HG03025 (cell line): ENCODE measurements around the gene ABCG2.

Source experiments
- ATAC-seq: cut with Tn5 transposase; IDR thresholded peaks from one replicate; pipeline ENCODE4 v1.9.1; 2021; ENCODE audit warnings: mild to moderate bottlenecking, moderate library complexity; ENCODE audit not compliant: unreplicated experiment, low FRiP score

Gene ABCG2

DNA sequence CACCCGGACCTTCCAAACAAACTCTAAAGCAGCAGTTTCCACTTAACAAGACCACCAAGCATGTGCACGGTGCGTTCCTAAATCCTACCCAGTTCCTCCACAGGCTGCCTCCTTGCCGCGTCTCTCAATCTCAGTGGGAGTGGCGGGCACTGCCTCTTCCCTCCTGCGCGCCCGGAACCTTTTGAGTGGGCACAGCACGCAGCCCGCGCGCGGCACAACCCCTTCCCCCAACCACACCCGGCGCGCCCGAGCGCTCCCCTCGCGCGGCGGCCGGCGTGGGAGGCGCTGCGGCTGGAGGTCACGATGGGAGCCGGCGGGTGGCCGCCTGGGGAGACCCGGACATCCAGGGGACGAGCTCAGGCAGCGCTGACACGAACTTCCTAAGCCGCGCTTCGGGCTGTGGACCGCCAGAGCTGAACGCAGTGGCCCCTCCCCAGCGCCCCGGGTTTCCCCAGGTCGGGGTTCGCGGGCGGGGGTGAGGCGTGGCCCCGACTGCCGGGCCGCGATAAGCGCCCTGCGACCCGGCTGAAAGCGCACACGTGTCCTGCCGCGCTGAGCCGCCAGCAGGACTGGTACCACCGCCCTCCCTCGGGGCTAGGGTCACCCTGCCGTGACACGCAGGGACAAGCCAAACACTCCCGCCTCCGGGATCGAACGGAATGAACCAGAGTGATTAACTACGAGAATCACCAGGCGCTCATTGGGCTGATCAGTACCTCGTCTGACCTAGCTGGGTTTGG is at the start of gene ABCG2:
Gene ABCG2 (minus strand): TSS at position 151 of the 740 bp plus-strand sequence. CDS start 18,644 bp downstream, outside the sequence.
- ATAC-seq, result peak; percentile 50

DNA sequence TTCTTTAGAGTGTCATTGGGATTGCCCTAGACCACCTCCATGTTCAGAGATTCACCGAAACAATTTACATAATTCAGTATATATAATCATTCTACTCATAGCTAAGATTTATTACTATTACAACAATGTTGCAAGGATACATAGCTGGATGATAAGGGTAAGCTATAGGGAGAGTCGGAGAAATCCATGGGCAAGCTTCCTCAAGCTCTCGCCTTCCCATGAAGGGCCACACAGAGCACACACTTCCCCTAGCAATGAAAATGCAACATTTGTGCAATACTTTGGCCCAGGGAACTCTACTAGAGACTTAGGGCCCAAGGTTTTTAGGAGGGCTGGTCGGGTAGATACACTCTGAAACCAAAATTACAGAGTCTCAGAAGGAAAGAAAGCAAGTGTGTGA is 49.7 kb upstream of the ABCG2 start:
- ATAC-seq, result no peak

DNA sequence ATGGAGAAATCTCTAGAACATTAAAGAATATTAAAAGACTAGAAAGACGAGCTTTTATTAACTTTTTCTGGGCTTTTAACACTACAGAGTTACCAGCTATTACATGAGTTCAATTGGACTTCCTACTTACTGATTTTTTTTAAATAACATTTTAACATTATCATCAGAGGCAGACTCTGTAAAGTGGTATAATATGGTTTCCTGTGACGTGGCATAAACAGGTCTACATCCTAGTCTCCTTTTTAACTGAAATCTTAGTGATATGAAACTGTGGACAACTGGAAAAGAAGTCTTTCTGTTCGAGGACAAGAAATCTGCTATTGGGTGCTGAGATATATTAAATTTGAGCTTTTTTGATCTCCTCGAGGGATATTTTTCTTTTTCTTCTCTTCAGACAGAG is 48.7 kb upstream of the ABCG2 start:
- ATAC-seq, result no peak

DNA sequence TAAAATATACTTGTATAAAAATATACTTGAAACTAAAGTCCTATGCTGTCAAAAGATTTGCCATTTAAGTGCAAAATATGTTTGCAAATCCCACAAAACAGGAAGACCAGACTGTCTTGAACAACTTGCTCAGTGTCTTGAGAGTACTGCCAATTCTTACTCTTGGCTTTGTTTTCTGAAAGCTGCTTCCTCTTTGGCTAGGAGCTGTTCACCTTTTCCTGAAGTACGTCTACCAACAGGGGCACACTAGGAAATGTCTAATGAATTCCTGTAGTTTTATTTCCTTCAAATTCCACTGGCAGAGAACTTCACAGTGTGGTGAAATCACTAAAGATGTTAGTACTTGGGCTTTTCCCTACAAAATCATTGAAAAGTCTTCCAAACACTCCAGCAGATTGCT is 46.4 kb upstream of the ABCG2 start:
- ATAC-seq, result no peak

DNA sequence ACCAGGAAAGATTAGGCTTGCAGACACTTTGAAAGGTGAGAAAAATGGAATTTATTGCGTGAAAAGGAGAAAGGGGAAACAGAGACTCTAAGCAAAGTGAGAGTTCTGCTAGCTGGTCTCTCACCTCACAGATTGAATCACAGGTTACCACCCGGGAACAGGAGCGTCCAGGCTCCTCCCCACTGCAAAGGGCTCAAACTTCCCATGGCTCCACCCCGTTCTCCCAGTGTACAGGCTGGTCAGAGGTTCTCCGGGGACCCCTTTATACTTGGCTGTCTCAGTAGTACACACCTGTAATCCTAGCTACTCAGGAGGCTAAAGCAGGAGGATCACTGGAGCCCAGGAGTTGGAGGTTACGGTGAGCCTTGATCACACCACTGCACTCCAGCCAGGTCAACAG is 44.0 kb upstream of the ABCG2 start:
- no peak for ATAC-seq

DNA sequence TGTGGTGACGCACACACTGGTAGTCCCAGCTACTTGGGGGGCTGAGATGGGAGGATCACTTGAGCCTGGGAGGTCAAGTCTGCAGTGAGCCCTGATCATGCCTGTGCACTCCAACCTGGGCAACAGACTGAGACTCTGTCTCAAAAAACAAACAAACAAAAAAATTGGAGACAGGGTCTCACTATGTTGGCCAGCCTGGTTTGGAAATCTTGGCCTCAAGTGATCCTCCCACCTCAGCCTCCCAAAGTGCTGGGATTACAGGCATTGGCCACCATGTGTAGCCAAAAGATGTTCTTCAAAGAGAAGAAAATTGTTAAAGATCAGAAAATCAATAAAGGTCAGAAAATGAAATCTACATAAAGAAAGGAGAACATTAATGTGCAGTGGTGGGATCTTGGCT is 41.7 kb upstream of the ABCG2 start:
- no peak for ATAC-seq

DNA sequence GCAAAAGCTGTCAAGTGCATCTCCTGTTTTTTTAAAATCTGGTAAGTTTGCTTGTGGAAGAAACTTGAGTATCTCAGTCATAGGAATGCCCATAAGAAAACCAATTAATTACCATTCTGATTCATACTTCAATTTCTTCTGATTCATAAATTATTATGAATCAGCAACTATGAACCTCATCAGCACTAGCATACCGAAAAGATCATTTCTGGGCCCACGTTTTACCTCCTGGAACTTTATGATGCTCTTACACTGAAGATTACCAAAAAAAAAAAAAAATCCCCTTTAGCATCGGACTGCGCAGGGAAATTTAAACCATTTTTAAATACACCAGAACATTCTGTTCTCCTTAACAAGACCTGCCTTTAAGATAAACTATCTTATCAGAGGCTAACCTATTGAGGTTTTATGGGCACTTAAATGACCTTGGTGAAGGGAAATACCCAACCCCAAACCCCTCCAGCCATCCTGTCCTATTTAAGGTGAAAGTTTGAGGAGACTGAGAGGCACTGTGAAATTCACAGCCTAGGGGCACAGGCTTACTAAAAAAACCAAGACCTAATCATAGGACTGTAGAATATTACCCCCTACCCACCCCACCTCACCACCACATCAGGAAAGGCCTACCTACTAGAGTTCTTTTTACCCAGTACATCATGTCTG is 38.2 kb upstream of the ABCG2 start:
- no peak for ATAC-seq

DNA sequence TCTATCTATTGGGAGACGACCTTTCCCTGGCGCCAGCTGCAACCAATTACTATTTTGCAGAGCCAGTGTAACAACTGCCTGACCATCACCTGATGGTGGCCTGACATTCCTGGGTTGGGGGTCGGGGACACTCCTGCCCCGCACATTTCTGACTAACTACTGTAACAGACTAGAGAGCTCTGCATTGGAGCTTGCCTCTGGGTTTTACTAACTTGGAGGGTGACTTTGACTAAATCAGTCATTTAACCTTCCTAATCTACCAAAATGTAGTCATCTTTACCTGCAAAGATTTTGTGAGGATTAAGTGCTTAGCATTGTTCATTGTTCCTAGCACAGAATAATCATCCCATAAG is 37.5 kb upstream of the ABCG2 start:
- no peak for ATAC-seq

DNA sequence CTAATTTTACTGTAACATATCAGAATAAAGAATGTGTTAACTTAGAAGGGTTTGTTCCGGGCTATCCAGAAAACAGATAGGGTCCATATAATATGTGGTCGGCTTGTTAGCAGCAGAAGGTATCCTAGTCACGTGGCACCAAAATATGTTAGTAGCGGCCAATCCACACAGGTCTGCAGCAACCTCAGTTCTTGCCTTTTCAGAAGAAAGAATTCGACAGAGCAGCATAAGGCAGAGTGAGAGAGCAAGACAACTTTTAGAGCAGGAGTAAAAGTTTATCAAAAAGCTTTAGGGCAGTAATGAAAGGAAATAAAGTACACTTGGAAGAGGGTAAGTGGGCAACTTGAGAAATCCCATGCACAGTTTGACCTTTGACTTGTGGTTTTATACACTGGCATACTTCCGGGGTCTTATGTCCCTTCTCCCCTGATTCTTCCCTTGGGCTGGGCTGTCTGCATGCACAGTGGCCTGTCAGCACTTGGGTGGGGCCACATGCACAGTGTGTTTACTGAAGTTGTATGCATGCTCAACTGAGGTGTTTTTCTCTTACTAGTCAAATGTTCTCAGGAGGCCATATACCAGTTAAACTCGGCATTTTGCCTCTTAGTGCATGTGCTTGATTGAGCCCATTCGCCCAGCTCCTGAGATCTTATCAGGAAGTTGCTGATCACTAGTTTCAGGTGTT is 37.0 kb upstream of the ABCG2 start:
- no peak for ATAC-seq

DNA sequence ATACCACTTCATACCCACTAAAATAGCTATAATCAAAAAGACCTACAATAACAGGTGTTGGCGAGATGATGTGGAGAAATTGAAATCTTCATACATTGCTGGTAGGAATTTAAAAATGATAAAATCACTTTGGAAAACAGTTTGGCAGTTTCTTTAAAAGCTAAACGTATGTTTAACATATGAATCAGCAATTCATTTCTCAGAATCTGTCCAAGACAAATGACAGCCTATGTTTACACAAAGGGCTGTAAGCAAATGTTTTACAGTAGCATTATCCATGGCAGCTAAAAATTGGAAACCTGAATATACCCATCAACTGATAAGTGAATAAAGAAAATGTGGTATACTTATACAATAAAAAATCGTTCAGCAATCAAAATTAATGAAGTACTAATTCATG is 33.0 kb upstream of the ABCG2 start:
- no peak for ATAC-seq

DNA sequence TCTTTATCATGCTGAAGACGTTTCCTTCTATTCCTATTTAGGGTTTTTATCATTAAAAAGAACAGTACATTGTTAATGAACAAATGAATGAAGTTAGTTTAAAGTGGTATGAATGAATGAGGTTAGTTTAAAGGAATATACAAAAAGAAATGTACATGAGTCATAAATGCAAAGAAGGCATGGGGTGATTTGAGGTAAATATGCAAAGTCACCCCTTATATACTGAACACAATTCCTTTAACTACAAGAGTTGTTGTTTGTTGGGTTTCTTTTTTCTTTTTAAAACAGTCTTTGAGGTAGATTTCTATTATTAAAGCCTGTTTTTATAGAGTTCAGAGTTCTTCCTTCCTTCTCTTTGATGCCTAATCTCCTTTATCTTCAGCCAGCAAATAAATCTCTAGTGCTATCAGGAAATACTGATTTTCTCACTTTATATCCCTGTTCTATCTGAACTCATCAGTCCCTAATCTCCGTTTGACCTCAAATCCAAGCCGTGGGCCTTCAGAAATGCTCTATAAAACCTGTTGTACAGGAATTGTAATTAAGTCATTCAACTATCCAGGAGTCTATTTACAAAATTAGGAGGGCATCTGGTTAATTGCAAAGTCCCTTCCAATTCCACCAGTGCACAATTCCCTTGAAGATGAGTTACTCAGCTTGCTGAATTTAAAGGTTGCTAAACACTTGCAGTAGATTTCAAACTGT is 31.6 kb upstream of the ABCG2 start:
- no peak for ATAC-seq

DNA sequence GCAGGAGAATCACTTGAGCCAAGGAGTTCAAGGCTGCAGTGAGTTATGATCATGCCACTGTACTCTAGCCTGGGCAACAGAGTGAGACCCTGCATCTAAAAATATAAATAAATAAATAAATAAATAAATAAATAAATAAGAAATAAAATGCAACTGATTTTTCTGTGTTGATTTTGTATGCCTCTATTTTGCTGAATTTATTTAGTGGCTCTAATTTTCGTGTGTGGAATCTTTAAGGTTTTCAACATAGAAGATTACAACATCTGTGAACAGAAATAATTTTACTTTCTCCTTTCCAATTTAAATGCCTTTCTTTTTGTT is 30.9 kb upstream of the ABCG2 start:
- no peak for ATAC-seq

DNA sequence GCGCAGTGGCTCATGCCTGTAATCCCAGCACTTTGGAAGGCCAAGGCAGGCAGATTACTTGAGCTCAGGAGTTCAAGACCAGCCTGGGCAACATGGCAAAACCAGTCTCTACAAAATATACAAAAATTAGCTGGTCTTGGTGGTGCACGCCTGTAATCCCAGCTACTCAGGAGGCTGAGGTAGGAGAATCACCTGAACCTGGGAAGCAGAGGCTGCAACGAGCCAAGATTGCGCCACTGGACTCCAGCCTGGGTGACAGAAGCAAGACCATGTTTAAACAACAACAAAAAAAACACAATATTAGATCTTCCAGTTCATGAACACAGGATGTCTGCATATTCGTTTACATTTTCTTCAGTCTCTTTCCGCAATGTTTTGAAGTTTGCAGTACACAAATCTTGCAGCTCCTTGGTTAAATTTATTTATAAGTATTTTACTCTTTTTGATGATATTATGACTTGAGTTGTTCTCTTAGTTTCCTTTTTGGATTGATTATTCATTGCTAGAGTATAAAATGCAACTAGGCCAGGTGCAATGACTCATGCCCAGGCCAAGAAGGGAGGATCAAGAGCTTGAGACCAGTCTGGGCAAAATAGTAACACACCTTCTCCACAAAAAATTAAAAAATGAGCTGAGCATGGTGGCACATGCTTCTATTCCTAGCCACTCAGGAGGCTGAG is 30.4 kb upstream of the ABCG2 start:
- no peak for ATAC-seq

DNA sequence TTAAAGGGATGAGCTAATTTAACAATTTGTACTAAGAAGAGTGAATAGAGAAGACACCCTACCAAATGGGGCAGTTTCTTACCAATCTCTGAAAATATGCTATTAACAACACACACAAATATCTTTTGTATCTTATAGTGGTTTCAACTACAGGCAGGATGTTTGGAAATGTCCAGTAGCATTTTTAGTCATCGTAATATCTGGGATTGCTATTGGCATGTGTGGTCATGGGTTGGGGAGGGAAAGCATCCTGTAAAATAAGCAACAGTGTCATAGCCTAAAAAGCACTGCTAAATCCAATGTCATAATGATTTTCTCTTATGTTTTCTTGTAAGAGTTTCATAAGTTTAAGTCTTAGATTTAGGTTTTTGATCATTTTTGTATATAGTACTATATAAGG is 29.3 kb upstream of the ABCG2 start:
- ATAC-seq, result no peak

DNA sequence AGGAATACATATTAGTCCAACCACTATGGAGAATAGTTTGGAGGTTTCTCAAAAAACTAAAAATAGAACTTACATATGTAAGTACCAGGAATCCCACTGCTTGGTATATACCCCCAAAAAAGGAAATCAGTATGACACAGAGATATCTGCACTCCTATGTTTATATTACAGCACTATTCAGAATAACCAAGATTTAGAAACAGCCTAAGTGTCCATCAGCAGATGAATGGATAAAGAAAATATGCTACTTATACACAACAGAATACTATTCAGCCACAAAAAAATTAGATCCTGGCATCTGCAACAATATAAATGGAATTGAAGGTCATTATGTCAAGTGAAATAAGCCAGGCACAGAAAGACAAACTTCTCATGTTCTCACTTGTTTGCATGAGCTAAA is 27.5 kb upstream of the ABCG2 start:
- ATAC-seq, result no peak

DNA sequence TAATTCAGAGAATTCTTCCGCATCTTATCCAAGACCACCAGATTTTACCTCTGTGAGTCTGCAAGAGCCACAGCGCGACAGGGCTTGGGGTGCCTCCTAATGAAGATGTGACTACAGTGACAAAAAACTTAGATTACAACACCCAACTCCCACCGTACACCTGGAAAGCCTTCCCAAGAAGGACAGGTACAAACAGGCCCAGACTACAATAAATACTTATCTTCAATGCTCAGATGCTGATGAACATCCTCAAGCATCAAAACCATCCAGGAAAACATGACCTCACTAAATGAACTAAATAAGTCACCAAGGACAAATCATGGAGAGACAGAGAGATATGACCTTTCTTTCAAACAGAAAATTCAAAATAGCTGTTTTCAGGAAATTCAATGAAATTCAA is 20.8 kb upstream of the ABCG2 start:
- ATAC-seq, result no peak

DNA sequence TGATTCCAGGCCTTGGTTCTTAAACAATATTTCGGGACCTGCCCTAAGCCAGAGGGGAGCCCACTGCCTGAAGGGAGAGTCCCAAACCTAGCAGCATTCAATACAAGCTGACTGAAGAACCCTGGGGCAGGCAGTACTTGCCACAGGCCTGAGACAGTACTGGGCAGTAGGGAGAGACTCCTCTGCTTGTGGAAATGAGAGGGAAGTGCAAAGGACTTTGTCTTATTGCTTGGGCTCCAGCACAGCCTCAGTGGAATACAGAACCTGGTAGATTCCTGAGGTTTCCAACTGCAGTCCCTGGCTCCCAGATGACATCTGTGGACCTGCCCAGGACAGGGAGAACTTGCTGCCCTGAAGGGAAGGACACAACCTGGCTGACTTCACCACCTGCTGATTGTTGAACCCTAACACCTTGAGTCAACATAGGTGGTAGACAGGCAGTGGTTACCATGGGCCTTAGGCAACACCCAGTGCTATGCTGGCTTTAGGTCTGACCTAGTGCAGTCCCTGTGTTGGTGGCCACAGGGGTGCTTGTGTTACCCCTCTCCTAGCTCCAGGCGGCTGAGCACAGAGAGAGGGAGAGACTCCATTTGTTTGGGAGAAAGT is 20.3 kb upstream of the ABCG2 start:
- ATAC-seq, result no peak

DNA sequence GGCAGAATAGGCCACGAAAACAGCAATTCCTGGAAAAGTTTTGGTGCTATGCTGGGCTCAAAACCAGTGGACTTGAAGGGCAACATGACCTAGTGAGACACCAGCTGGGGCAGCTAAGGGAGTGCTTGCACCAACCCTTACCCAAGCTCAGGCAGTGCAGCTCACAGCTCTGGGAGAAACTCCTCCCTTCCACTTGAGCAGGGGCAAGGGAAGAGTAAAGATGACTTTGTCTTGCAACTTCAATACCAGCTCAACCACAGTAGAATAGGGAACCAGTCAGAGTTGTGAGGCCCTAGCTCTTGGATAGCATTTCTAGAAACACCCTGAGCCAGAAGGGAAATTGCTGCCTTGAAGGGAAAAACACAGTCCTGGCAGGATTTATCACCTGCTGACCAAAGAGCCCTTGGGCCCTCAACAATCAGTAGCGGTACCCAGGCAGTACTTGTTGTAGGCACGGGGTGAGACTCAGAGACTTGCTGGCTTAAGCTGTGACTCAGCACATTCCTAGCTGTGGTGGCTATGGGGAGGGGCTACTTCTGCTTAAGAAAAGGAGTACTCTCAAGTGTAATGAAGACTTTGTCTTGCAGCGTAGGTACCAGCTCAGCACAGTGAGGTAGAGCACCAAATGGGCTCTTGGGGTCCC is 19.7 kb upstream of the ABCG2 start:
- ATAC-seq, result no peak

DNA sequence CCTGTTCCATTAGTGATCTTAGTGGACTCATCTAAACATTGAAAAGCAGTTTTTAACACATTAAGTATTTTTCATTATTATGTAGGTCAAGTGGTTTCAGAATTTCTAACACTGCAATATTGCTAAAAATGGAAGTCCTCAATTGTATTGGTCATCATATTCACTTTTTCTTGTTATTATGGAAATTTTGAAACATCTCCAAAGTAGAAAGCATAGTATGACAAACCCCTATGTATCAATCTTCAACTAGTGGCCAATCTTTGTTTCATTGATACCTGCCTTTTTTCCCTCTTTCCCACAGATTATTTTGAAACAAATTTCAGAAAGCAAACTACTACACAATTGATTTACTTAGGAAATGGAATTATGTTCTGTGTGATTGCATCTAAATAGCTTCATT is 14.5 kb upstream of the ABCG2 start:
- no peak for ATAC-seq

DNA sequence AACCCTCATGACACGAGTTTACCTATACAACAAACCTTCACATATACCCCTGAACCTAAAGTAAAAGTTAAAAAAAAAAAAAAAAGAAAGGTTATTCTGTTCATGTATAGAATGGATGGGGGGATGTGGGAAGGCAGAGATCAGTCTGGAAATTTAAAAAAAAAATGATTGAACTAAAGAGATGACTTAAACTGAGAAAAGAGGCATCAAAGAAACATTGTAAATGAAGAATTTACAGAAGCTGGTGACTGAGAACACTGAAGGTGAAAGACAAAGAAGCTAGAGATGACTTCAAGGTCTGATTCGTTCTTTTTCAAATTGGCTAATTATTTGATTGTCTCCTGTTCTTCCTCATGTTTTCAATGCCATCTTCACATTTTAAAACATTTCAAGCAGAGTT is 12.8 kb upstream of the ABCG2 start:
- ATAC-seq, result no peak
